HEK293 (cell line): ENCODE data around the gene TRIML2.

Experiments
- CTCF ChIA-PET: fragments of 350-600 bp; formaldehyde crosslinking; extraction: SDS; loops from one replicate; lab custom pipeline; 2021; ENCODE audit warnings: antibody characterized with exemption; lab: Yijun Ruan, JAX
- POLR2A ChIA-PET: fragments of 300-600 bp; formaldehyde crosslinking; extraction: SDS; loops from one replicate; lab custom pipeline; 2020; ENCODE audit warnings: antibody characterized with exemption, inconsistent platforms; lab: Yijun Ruan, JAX
- H3K27ac ChIP-seq: fragments of 200-500 bp; sonication (Bioruptor generic); 2 replicates; pipeline ENCODE4 v1.5.1; 2014; ENCODE audit warnings: low read depth, low read length, control low read depth, inconsistent platforms; ENCODE audit errors: extremely low read depth
- H3K36me3 ChIP-seq, 2 experiments: fragments of 200-500 bp in 1 of 2; sonication (Bioruptor generic) in 1 of 2; 1 replicate in 1 of 2; 2 replicates in 1 of 2; pipeline ENCODE4 v1.5.1; 2014 to 2017; ENCODE audit warnings: inconsistent platforms in 2 of 2, low read length in 2 of 2; ENCODE audit not compliant: control insufficient read depth in 2 of 2, insufficient read depth in 1 of 2
- H3K4me1 ChIP-seq: fragments of 200-500 bp; sonication (Bioruptor generic); 2 replicates; pipeline ENCODE4 v1.5.1; 2014; ENCODE audit warnings: mild to moderate bottlenecking, low read length, inconsistent platforms; ENCODE audit not compliant: control insufficient read depth, insufficient read depth
- H3K4me3 ChIP-seq: 2 replicates; pipeline ENCODE4 v1.5.1; 2011; ENCODE audit warnings: low read depth, mild to moderate bottlenecking, control low read depth, low read length, moderate library complexity
- H3K9me3 ChIP-seq: fragments of 200-500 bp; sonication (Bioruptor generic); 2 replicates; pipeline ENCODE4 v1.5.1; 2014; ENCODE audit warnings: low read depth, low read length, inconsistent platforms; ENCODE audit not compliant: control insufficient read depth, insufficient read depth
- MZF1 ChIP-seq: fragments of 450-650 bp; formaldehyde crosslinking; IDR thresholded peaks from 2 replicates; pipeline ENCODE4 v1.5.1; 2017; ENCODE audit warnings: missing biosample characterization, missing genetic modification characterization, borderline replicate concordance
- SP7 ChIP-seq: fragments of 450-650 bp; formaldehyde crosslinking; IDR thresholded peaks from 2 replicates; pipeline ENCODE4 v1.5.1; 2016; ENCODE audit warnings: missing biosample characterization, missing genetic modification characterization
- ZIC2 ChIP-seq: fragments of 450-650 bp; formaldehyde crosslinking; IDR thresholded peaks from 2 replicates; pipeline ENCODE4 v1.5.1; 2016; ENCODE audit warnings: missing biosample characterization, missing genetic modification characterization
- ZNF16 ChIP-seq: fragments of 450-650 bp; formaldehyde crosslinking; IDR thresholded peaks from 2 replicates; pipeline ENCODE4 v1.5.1; 2016; ENCODE audit warnings: low read depth, missing biosample characterization, missing genetic modification characterization
- ZNF184 ChIP-seq: fragments of 450-650 bp; IDR thresholded peaks from 2 replicates; pipeline ENCODE4 v1.5.1; 2018; ENCODE audit warnings: missing biosample characterization, mild to moderate bottlenecking, missing genetic modification characterization
- ZNF394 ChIP-seq: fragments of 450-650 bp; formaldehyde crosslinking; IDR thresholded peaks from 2 replicates; pipeline ENCODE4 v1.5.1; 2016; ENCODE audit warnings: missing biosample characterization, missing genetic modification characterization, mild to moderate bottlenecking, moderate library complexity, borderline replicate concordance
- ZNF423 ChIP-seq: fragments of 450-650 bp; formaldehyde crosslinking; IDR thresholded peaks from 2 replicates; pipeline ENCODE4 v1.5.1; 2016; ENCODE audit warnings: missing biosample characterization, missing genetic modification characterization
- ZNF426 ChIP-seq: fragments of 450-650 bp; formaldehyde crosslinking; IDR thresholded peaks from 2 replicates; pipeline ENCODE4 v1.5.1; 2017; ENCODE audit warnings: missing biosample characterization, missing genetic modification characterization, mild to moderate bottlenecking, inconsistent platforms, moderate library complexity
- TF ChIP-seq, protein P1 (sequence below): fragments of 450-650 bp; IDR thresholded peaks from 2 replicates; pipeline ENCODE4 v1.5.1; 2018; ENCODE audit warnings: missing biosample characterization, mild to moderate bottlenecking, missing genetic modification characterization
- TF ChIP-seq, protein P2 (sequence below): fragments of 450-650 bp; formaldehyde crosslinking; IDR thresholded peaks from 2 replicates; pipeline ENCODE4 v1.5.1; 2016; ENCODE audit warnings: missing biosample characterization, missing genetic modification characterization
- TF ChIP-seq, protein P3 (sequence below): fragments of 450-650 bp; formaldehyde crosslinking; IDR thresholded peaks from 2 replicates; pipeline ENCODE4 v1.5.1; 2016; ENCODE audit warnings: missing biosample characterization, missing genetic modification characterization
- TF ChIP-seq, protein P4 (sequence below): fragments of 450-650 bp; formaldehyde crosslinking; IDR thresholded peaks from 2 replicates; pipeline ENCODE4 v1.5.1; 2016; ENCODE audit warnings: missing biosample characterization, missing genetic modification characterization
- TF ChIP-seq, protein P5 (sequence below): fragments of 450-650 bp; formaldehyde crosslinking; optimal IDR thresholded peaks from 2 replicates; pipeline ENCODE3; 2016; ENCODE audit warnings: missing biosample characterization, mild to moderate bottlenecking, missing genetic modification characterization
- TF ChIP-seq, protein P6 (sequence below): fragments of 450-650 bp; IDR thresholded peaks from 2 replicates; pipeline ENCODE4 v1.5.1; 2018; ENCODE audit warnings: missing biosample characterization, missing genetic modification characterization

The TRIML2 gene

DNA sequence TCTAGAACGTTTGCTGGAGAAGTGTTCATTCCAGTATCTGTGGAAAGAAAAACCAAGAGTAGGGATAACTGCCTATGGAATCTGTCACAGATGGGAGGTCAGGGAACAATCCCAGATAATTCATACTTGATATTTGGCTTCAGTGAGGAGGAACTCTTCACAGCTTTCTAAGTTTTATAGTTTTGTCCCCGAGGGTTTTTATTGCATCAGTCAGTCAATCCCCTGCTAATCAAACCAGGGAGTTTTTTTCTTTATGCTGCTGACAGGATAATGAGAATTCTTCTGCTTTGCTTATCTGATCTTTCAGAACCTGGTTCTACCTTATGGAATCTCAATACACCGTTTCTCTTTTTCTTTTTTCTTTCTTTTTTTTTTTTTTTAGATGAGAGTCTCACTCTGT, 633 bp upstream of the TRIML2 start (continued):
- TF ChIP-seq, protein P1, sequence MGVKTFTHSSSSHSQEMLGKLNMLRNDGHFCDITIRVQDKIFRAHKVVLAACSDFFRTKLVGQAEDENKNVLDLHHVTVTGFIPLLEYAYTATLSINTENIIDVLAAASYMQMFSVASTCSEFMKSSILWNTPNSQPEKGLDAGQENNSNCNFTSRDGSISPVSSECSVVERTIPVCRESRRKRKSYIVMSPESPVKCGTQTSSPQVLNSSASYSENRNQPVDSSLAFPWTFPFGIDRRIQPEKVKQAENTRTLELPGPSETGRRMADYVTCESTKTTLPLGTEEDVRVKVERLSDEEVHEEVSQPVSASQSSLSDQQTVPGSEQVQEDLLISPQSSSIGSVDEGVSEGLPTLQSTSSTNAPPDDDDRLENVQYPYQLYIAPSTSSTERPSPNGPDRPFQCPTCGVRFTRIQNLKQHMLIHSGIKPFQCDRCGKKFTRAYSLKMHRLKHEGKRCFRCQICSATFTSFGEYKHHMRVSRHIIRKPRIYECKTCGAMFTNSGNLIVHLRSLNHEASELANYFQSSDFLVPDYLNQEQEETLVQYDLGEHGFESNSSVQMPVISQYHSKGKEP (tag by site-specific recombination) = no peak
- TF ChIP-seq, protein P2, sequence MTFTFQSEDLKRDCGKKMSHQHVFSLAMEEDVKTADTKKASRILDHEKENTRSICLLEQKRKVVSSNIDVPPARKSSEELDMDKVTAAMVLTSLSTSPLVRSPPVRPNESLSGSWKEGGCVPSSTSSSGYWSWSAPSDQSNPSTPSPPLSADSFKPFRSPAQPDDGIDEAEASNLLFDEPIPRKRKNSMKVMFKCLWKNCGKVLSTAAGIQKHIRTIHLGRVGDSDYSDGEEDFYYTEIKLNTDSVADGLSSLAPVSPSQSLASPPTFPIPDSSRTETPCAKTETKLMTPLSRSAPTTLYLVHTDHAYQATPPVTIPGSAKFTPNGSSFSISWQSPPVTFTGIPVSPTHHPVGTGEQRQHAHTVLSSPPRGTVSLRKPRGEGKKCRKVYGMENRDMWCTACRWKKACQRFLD (tag by site-specific recombination) = no peak
- TF ChIP-seq, protein P3, sequence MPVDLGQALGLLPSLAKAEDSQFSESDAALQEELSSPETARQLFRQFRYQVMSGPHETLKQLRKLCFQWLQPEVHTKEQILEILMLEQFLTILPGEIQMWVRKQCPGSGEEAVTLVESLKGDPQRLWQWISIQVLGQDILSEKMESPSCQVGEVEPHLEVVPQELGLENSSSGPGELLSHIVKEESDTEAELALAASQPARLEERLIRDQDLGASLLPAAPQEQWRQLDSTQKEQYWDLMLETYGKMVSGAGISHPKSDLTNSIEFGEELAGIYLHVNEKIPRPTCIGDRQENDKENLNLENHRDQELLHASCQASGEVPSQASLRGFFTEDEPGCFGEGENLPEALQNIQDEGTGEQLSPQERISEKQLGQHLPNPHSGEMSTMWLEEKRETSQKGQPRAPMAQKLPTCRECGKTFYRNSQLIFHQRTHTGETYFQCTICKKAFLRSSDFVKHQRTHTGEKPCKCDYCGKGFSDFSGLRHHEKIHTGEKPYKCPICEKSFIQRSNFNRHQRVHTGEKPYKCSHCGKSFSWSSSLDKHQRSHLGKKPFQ (tag by site-specific recombination) = no peak
- TF ChIP-seq, protein P4, sequence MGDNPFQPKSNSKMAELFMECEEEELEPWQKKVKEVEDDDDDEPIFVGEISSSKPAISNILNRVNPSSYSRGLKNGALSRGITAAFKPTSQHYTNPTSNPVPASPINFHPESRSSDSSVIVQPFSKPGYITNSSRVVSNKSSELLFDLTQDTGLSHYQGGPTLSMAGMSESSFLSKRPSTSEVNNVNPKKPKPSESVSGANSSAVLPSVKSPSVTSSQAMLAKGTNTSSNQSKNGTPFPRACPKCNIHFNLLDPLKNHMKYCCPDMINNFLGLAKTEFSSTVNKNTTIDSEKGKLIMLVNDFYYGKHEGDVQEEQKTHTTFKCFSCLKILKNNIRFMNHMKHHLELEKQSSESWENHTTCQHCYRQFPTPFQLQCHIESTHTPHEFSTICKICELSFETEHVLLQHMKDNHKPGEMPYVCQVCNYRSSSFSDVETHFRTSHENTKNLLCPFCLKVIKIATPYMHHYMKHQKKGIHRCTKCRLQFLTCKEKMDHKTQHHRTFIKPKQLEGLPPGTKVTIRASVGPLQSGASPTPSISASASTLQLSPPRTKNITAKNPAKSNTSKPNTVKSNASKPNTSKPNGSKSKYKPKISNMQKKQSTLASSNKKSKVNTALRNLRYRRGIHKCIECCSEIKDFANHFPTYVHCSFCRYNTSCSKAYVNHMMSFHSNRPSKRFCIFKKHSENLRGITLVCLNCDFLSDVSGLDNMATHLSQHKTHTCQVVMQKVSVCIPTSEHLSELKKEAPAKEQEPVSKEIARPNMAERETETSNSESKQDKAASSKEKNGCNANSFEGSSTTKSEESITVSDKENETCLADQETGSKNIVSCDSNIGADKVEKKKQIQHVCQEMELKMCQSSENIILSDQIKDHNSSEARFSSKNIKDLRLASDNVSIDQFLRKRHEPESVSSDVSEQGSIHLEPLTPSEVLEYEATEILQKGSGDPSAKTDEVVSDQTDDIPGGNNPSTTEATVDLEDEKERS (tag by site-specific recombination) = no peak

DNA sequence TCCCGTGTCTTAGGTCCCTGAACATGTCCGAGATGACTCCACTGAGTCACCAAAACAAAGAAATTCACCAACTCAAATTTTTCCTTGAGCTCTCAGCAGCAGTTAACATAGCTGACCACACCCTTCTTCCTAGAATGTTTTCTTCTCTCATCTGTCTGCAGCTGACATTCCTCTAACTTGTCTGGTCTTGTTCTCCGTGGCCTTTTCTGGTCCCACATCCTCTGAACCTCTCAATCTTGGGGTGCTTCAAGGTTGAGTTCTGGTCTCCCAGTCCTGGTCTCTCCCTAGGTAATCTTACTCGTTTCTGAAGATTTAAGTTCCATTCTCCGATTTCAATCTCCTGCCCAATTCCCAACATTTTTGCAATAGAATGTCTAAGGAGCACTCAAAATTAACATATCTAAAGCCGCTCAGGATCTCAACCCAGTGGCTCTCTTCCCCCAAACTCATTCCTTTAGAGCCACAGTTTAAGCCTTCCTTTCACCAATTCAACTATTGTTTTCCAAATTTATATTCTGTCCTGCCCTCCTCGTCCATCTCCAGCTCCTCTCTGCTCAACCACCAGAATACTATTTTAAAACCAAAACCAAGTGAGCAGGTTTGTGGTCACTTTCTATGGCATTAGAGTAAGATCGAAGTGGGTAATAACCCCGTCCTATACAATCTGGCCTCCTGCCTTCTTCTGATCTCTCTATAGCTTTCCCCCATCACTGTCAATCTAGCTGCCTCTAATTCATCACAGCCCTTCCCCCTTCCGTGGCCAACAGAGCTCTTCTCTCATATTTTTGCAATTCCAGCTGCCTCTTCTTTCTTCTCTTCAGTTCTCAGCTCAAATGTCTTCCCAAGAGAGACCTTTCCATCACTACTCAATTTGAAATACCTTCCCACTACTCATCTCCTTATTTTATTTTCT, 1.2 kb downstream of the TRIML2 start:
- Histone ChIP-seq H3K4me1 (0 out of 2 replicates have a peak, but pooled peaks cover 4% of the 10 kb centered on the region), H3K27ac (no peak overlapping the region), H3K9me3 (no peaks in the 10 kb centered on the region), H3K36me3 (no peaks in the 10 kb centered on the region), H3K4me3 (no peak overlapping the region)
- ChIA-PET CTCF (no interaction called here), POLR2A (no interaction called here)
- no peak for TF ChIP-seq MZF1 (tag by site-specific recombination)
- TF ChIP-seq, protein P5, sequence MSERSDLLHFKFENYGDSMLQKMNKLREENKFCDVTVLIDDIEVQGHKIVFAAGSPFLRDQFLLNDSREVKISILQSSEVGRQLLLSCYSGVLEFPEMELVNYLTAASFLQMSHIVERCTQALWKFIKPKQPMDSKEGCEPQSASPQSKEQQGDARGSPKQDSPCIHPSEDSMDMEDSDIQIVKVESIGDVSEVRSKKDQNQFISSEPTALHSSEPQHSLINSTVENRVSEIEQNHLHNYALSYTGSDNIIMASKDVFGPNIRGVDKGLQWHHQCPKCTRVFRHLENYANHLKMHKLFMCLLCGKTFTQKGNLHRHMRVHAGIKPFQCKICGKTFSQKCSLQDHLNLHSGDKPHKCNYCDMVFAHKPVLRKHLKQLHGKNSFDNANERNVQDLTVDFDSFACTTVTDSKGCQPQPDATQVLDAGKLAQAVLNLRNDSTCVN (tag by site-specific recombination) = no peak
- TF ChIP-seq, protein P6, sequence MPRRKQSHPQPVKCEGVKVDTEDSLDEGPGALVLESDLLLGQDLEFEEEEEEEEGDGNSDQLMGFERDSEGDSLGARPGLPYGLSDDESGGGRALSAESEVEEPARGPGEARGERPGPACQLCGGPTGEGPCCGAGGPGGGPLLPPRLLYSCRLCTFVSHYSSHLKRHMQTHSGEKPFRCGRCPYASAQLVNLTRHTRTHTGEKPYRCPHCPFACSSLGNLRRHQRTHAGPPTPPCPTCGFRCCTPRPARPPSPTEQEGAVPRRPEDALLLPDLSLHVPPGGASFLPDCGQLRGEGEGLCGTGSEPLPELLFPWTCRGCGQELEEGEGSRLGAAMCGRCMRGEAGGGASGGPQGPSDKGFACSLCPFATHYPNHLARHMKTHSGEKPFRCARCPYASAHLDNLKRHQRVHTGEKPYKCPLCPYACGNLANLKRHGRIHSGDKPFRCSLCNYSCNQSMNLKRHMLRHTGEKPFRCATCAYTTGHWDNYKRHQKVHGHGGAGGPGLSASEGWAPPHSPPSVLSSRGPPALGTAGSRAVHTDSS (tag by site-specific recombination) = no peak
- TF ChIP-seq ZNF184 (tag by site-specific recombination) = no peak
- TF ChIP-seq ZNF394 (tag by site-specific recombination) = no peak
- no peak for TF ChIP-seq ZNF426 (tag by site-specific recombination)
- TF ChIP-seq SP7 = no peak
- TF ChIP-seq ZNF16 (tag by site-specific recombination) = no peak
- no peak for TF ChIP-seq ZNF423 (tag by site-specific recombination)
- no peak for TF ChIP-seq ZIC2 (tag by site-specific recombination)
- TF ChIP-seq, all 188 proteins: peak for 0
